ENCODE data around the gene CAPN11.
"Not testable (repeated sequence)": the region's sequence is repeated elsewhere in the genome, so short reads cannot be mapped to it uniquely, and the experiment has no call there.

Gene CAPN11

GRCh38 chr6:44179648-44180047 is 21.0 kb downstream of the CAPN11 start:
- DNase-seq (ENCODE audit: low spot score) (no peak), FAIRE-seq (no peak)

GRCh38 chr6:44180406-44180805 is 21.8 kb downstream of the CAPN11 start:
- FAIRE-seq: no peak
- no peak for DNase-seq (ENCODE audit: low spot score)

GRCh38 chr6:44180886-44181285 is 22.3 kb downstream of the CAPN11 start:
- FAIRE-seq: no peak
- DNase-seq (ENCODE audit: low spot score): no peak

- FAIRE-seq; DNase-seq (ENCODE audit: low spot score): not testable (repeated sequence)
Observed at GRCh38 chr6:44181784-44182183, 23.2 kb downstream of the CAPN11 start.

- DNase-seq (ENCODE audit: low spot score) (no peak), FAIRE-seq (no peak)
Observed at GRCh38 chr6:44182911-44183390, 24.3 kb downstream of the CAPN11 start.

- DNase-seq (ENCODE audit: low spot score) (no peak), FAIRE-seq (no peak)
Observed at GRCh38 chr6:44183783-44184182, 25.2 kb downstream of the CAPN11 start.

GRCh38 chr6:44185356-44185755 is 26.7 kb downstream of the CAPN11 start:
- DNase-seq (ENCODE audit: low spot score); FAIRE-seq: not testable (repeated sequence)

GRCh38 chr6:44185953-44186634 is 27.5 kb downstream of the CAPN11 start:
- DNase-seq (ENCODE audit: low spot score): no peak
- no peak for FAIRE-seq

- no peak for FAIRE-seq
- DNase-seq (ENCODE audit: low spot score): no peak
Observed at GRCh38 chr6:44186635-44187025, 28.0 kb downstream of the CAPN11 start.

- DNase-seq (ENCODE audit: low spot score) (no peak), FAIRE-seq (no peak)
Observed at GRCh38 chr6:44188819-44189218, 30.2 kb downstream of the CAPN11 start.

GRCh38 chr6:44189257-44189656 is 30.6 kb downstream of the CAPN11 start:
- no peak for DNase-seq (ENCODE audit: low spot score)
- no peak for FAIRE-seq

GRCh38 chr6:44190715-44191114 is 32.1 kb downstream of the CAPN11 start:
- no peak for FAIRE-seq
- no peak for DNase-seq (ENCODE audit: low spot score)

- DNase-seq (ENCODE audit: low spot score) (no peak), FAIRE-seq (no peak)
Observed at GRCh38 chr6:44192428-44193041, 33.9 kb downstream of the CAPN11 start.

GRCh38 chr6:44193307-44193910 is 34.8 kb downstream of the CAPN11 start:
- DNase-seq (ENCODE audit: low spot score) (no peak), FAIRE-seq (no peak)

GRCh38 chr6:44194326-44194725 is 35.7 kb downstream of the CAPN11 start:
- FAIRE-seq: no peak
- DNase-seq (ENCODE audit: low spot score): no peak

- FAIRE-seq; DNase-seq (ENCODE audit: low spot score): not testable (repeated sequence)
Observed at GRCh38 chr6:44196351-44196750, 37.7 kb downstream of the CAPN11 start.

- DNase-seq (ENCODE audit: low spot score) (no peak), FAIRE-seq (no peak)
Observed at GRCh38 chr6:44198684-44199083, 40.1 kb downstream of the CAPN11 start.

- no peak for DNase-seq (ENCODE audit: low spot score)
- no peak for FAIRE-seq
Observed at GRCh38 chr6:44199883-44200282, 41.3 kb downstream of the CAPN11 start.

GRCh38 chr6:44201200-44201599 is 42.6 kb downstream of the CAPN11 start:
- FAIRE-seq: no peak
- no peak for DNase-seq (ENCODE audit: low spot score)

GRCh38 chr6:44201638-44202303 is 43.2 kb downstream of the CAPN11 start:
- FAIRE-seq: no peak
- no peak for DNase-seq (ENCODE audit: low spot score)

- FAIRE-seq: no peak
- no peak for DNase-seq (ENCODE audit: low spot score)
Observed at GRCh38 chr6:44202332-44202971, 43.8 kb downstream of the CAPN11 start.
